DMS79 treated with DMSO at 0.1 percent for 48 hours (cell line): ENCODE results near the gene ANGPTL2.
"Not testable (repeated sequence)": the region's sequence is repeated elsewhere in the genome, so short reads cannot be mapped to it uniquely, and the experiment has no call there.

Source experiments
- DNase-seq: peaks from one replicate; lab custom pipeline; 2025; lab: John Stamatoyannopoulos, UW

The ANGPTL2 gene

GRCh38 chr9:127154390-127155191 is 32.2 kb upstream of the ANGPTL2 start:
- peak; percentile 44 for DNase-seq

DNA sequence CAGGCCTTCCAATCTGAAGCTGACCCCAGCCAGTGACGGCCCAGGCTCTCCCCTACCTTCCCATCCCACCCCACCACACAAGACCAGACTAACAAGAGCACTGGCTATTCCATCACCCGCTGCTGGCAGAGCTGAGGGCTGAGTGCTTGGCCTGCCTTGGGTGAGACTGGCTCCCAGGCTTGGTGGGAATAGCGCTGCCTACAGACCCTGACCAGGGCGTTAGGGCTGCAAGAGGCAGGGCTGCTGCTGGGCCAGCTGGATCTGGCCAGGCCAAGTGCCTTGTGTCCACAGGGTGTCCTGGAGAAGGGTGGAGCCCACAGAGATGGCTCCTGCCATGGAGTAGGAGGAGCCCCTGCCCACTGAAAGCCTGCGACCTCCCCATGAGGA is 31.6 kb upstream of the ANGPTL2 start:
- no peak for DNase-seq

DNA sequence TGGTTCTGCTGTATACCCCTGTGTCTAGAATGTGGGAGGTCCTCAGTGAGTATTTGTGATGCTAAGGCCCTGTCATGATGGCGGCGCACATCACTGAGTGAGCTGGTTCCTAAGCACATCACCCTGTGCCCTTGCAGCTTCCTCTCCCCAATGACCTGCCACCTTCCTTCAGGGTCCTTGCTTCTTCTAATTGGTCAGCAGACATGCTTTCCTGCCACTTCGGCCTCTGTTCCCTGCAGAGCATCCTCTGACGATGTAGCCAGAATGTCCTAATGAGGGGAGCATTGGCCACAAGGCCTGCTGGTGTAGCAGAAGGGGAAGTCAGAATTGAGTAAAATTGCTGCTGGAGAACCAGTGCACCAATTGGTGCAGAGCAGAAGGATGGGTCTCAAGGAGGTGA is 31.1 kb upstream of the ANGPTL2 start:
- no peak for DNase-seq

DNA sequence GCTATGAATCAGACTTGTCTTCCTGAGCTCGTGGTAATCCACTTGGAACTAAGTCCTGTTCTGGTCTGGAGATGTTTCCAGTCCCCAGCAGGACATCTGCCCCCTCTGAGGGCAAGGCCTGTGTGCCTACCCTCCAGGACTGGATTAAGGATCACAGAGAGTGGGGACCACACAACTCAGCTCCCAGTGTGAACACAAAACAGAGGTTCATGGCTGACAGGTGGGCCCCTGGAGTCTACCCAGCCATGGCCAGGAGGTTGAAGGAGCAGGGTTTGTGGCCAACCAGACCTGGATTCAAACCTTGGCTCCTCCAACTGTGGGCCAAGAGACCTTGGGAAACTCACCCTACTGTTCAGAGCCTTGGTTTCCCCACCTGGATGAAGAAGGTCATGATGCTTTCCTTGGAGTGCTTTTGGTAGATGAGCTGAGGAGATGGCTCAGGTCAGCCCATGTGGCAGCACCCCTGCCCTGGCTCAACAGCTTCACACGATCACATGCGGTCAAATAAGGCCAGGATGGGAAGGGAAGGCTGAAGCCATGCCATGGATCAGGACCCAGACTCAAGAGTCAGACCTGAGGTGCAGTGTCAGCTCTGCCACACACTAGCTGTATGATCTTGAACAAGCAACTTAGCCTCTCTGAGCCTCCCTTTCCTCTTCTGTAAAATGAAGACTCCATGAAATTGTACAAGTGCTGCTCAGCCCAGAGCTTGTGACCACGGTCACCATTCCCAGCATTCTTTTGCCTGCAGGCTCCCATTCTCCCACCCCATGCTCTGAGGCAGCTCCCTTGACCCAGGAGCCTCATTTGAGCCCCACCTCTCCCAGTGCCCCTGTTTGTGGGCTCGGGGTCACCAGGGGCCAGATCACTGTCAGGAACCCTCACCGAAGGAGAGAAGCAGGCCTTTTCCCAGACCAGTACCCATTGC is 27.3 kb upstream of the ANGPTL2 start:
- no peak for DNase-seq

DNA sequence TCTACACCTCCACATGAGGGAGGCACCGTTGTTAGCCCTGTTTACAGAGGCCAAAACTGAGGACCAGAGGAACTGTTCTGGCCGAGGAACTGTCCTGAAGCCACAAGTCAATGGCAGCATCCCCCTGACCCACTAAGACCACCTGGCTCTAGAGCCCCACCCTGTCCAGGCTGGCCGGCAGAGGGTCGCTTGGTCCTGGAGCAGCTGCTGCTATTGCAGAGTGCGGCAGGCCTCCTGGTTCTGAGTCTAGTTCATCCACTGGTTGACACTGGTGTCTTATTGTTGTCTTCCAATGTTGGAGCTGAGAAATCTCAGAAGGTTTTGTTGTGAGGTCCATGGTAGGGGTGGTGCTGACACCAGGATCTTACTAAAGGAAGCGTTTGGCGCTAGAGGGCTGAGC is 26.6 kb upstream of the ANGPTL2 start:
- DNase-seq: no peak

DNA sequence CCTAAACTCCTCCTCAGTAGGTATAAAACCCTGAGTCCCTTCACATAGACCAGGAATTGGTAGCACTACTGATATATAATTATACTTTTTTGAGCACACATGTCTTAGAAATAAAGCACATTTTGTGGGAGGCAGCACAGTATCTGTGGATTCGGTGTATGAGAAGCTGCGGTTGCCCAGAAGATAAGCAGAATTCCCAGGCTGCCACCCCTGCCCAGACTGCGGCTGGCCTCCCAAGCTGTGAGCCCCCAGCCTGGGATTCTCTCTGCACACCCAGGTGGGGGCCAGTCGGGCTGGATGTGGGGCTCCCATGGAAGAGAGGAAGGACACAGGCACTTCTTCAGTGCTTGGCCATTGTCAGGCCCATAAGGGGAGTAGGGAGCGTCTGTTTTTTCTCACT is 25.6 kb upstream of the ANGPTL2 start:
- no peak for DNase-seq

DNA sequence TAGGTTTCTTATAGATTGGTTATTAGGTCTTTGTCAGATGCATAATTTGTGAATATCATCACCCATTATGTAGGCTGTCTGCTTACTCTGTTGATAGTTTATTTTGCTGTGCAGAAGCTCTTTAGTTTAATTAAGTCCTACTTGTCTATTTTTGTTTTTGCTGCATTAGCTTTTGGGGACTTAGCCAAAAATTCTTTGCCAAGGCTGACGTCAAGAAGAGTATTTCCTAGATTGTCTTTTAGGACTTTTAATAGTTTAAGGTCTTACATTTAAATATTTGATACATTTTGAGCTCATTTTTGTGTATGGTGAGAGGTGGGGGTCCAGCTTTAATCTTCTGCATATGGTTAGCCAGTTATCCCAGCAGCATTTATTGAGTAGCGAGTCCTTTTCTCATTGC is 24.8 kb upstream of the ANGPTL2 start:
- no peak for DNase-seq

- DNase-seq: not testable (repeated sequence)
Observed at GRCh38 chr9:127146841-127147240, 24.4 kb upstream of the ANGPTL2 start.

DNA sequence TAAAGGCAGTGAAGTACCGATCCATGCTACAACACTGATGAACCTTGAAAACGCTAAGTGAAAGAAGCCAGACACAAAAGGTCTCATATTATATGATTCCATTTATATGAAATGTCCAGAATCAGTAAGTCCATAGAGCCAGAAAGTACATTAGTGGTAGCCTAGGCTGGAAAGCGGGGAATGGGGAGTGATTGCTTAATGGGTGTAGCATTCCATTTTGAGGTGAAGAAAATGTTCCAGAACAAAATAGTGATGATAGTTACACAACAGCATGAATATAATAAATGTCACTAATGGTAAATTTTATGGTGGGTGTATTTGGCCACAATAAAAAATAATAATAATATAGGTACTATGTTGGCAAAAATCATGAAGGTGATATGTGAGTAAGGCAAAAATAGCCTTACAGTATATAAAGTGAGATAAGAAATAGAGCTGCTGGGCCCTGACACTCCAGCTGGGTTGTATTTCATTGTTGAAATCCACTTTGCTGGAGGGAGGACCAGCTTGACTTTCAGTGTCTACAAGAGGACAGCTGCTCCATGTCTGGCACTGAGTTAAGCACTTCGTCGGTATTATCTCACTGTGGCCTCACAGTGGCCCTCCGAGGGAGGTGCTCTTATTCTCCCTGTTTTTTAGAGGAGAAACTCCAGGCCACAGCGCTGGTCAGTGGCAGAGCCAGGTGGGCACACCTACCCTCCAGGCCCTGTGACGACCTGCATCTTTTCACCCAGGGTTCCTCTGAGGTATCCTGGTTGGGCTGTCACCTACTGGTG is 22.4 kb upstream of the ANGPTL2 start:
- no peak for DNase-seq

- no peak for DNase-seq
Observed at GRCh38 chr9:127143920-127144465, 21.6 kb upstream of the ANGPTL2 start.

DNA sequence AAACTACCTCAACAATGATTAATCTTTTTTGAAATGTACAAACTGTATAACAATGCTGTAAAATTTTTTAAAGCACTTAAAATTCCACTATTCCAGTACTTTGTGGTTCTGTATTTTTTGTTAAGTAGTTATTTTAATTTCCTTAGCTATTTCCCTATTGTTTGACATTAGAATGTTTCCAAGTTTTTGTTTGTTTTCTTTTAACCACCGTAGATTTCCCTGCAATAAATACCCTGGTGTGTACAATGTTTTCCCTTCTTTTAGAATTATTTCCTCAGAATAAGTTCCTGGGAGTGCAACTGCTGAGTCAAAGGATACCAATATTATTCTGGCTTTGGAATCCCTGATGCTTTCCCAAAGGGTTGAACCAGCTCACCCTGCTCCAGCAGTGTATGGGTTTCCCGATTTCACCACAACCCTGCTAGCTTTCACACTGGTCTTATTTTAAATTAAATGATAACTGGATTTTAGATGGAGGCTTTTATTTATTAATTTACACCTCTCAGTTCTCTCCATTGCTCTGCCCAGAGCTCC is 20.6 kb upstream of the ANGPTL2 start:
- DNase-seq: no peak

GRCh38 chr9:127142291-127142690 is 19.9 kb upstream of the ANGPTL2 start:
- DNase-seq: no peak

DNA sequence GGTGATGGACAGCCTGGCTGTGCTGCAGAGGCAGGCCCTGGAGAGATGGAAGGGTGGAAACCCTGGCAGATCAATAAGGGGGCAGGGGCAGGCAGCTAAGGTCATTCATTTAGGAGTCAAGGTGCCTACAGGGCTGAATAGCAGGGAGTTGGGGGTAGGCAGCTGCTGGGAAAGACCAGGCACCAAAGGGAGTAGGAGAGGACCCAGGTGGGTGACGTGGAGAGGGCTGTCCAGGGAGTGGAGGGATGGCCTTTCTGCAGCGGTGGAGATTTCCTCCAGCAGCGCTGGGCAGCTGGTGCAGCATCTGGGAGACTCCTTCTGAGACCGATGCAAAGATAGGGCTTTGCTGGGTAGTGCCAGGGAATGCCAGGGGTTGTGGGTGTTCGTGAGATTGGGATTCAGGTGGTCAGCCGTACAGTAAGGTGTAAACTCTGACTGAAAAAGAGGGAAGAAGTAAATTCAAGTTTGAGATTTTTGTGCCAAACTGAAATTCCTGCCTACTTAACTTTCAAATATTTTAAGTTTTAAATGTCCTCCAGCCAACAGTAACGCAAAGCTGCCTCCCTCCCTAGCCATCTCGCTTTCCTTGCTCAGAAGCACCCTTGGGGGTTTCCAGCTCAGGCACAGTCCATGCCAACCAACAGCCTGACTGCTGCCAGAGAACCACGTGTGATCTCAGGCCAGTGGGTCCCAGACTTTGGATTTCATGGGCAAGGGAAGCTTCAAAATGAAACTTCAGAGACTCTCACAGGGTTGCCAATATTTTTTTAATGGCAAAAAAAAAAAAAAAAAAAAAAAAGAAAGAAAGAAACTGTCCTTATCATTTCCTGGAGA is 18.6 kb upstream of the ANGPTL2 start:
- DNase-seq: no peak

DNA sequence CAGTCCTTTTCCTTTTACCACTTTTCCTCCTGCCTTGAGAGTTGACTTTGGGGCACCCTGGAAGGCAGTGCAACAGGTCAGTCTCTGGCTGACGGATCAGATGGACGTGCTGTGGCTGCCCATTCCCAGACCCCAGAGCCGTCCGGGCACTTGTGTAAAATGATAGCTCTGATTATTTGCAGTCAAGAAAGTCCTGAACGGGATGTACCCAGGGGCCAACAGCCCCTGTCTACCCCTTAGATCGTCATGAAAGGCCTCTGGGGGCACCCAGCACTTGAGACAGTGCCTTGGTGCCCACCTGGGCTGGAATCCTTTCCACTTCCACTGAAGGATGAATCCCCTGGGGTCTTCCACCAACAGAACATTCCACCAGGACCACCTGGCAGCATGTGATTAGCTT is 17.7 kb upstream of the ANGPTL2 start:
- no peak for DNase-seq

GRCh38 chr9:127139775-127140174 is 17.3 kb upstream of the ANGPTL2 start:
- DNase-seq: no peak

GRCh38 chr9:127139071-127139731 is 16.8 kb upstream of the ANGPTL2 start:
- DNase-seq: no peak

DNA sequence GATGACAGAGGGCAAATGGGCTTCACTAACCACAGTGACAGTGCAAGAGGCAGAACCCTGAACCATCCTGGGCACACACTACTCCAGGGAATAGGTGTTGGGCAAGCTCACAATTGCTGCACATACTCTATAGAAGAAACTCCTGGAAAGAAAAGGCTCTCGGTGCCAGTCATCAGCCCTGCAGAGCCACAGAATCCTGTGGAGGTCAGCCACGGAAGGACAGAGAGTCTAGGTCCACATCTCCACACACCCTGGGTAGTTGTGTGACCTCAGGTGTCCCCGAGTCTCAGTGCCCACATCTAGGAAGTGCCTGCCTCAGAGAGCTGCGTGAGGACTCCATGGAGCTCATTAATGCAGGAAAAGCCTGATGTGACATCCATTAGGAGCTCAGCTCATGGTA is 16.0 kb upstream of the ANGPTL2 start:
- DNase-seq: no peak

GRCh38 chr9:127137640-127138360 is 15.4 kb upstream of the ANGPTL2 start:
- no peak for DNase-seq

DNA sequence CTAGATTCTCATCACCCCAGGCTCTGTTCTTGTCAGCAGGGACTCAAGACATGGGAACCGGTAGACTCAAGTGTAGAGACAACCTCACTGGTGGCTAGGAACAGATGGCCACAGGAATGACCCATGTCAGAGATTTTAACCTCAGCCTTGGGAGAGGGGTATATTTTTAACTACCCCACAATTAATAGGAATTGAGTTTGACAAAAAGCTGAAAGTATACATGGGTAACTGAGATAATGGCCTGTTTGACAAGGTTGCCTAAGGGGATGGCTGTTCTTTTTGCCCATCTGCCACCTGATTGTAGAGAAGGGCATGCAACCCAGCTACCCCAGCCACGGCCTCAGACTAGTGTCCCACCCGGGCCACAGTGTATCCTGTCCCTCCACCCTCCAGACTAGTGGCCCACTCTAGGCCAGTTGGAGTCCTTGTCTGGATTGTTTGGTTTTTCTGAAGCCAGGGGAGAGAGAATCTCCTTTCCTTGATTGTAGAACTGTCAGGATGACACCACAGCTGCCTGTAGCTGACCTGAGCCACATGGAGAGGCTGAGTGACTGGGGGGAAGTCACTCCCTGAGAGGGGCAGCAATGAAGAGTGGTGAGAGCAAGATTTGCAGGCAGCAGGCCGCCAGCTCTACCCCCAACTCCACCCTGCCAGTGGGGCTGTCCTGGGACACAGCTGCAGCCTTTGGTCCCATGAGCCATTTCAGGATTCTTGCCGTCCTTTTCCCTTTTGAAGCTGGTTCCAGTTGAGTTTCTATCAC is 14.6 kb upstream of the ANGPTL2 start:
- DNase-seq: no peak
